ENCODE results near the gene TAOK1.

The TAOK1 gene

GRCh38 chr17:29386760-29387159, 3.4 kb upstream of the TAOK1 start:
- in situ Hi-C loops (cut with HindIII; ENCODE audit: low sequenced_read_pairs): loop anchor here (10.0 kb wide), 1 partner anchor 158 kb away; no protein-coding TSS in a partner anchor
- TF ChIP-seq CTCF (IDR thresholded peaks at IDR 0.05; ENCODE audit: low read depth, low read length, missing control alignments): no peak
- DNase-seq (ENCODE audit: low read depth): no peak
- no peak overlapping the region for H3K4me3 ChIP-seq (ENCODE audit: low read depth, low read length)

GRCh38 chr17:29388937-29389336, 1.2 kb upstream of the TAOK1 start:
- H3K4me3 ChIP-seq (ENCODE audit: low read depth, low read length): no peak overlapping the region
- DNase-seq (ENCODE audit: low read depth): no peak
- TF ChIP-seq CTCF (IDR thresholded peaks at IDR 0.05; ENCODE audit: low read depth, low read length, missing control alignments): no peak
- in situ Hi-C loops (cut with HindIII; ENCODE audit: low sequenced_read_pairs): loop anchor here (10.0 kb wide), 1 partner anchor 156 kb away; no protein-coding TSS in a partner anchor

GRCh38 chr17:29390851-29391631, 878 bp downstream of the TAOK1 start:
- H3K4me3 ChIP-seq (ENCODE audit: low read depth, low read length): peak overlapping the region; percentile 92

GRCh38 chr17:29393436-29393835, 3.3 kb downstream of the TAOK1 start:
- TF ChIP-seq CTCF (IDR thresholded peaks at IDR 0.05; ENCODE audit: low read depth, low read length, missing control alignments): no peak
- no peak for DNase-seq (ENCODE audit: low read depth)
- no peak overlapping the region for H3K4me3 ChIP-seq (ENCODE audit: low read depth, low read length)
- in situ Hi-C loops (cut with HindIII; ENCODE audit: low sequenced_read_pairs): no loop called here

More at GRCh38 chr17:29390851-29391631, 878 bp downstream of the TAOK1 start:
- TF ChIP-seq CTCF (IDR thresholded peaks at IDR 0.05; ENCODE audit: low read depth, low read length, missing control alignments): no peak
- in situ Hi-C loops (cut with HindIII; ENCODE audit: low sequenced_read_pairs): no loop called here
- no peak for DNase-seq (ENCODE audit: low read depth)

GRCh38 chr17:29394761-29395160, 4.6 kb downstream of the TAOK1 start:
- TF ChIP-seq CTCF (IDR thresholded peaks at IDR 0.05; ENCODE audit: low read depth, low read length, missing control alignments): no peak
- H3K4me3 ChIP-seq (ENCODE audit: low read depth, low read length): no peak overlapping the region
- in situ Hi-C loops (cut with HindIII; ENCODE audit: low sequenced_read_pairs): no loop called here
- no peak for DNase-seq (ENCODE audit: low read depth)

GRCh38 chr17:29396066-29396465, 5.9 kb downstream of the TAOK1 start:
- in situ Hi-C loops (cut with HindIII; ENCODE audit: low sequenced_read_pairs): no loop called here
- DNase-seq (ENCODE audit: low read depth): no peak

More at GRCh38 chr17:29396066-29396465, 5.9 kb downstream of the TAOK1 start:
- TF ChIP-seq CTCF (IDR thresholded peaks at IDR 0.05; ENCODE audit: low read depth, low read length, missing control alignments): no peak
- H3K4me3 ChIP-seq (ENCODE audit: low read depth, low read length): no peak overlapping the region

Measured in astrocyte of the cerebellum (primary cell).